HG03095 (cell line): ENCODE data around the gene UNCX.
"Not testable (repeated sequence)": the region's sequence is repeated elsewhere in the genome, so short reads cannot be mapped to it uniquely, and the experiment has no call there.

ENCODE experiments used
- ATAC-seq: cut with Tn5 transposase; IDR thresholded peaks from one replicate; pipeline ENCODE4 v1.9.1; 2021; ENCODE audit warnings: moderate library complexity; ENCODE audit not compliant: unreplicated experiment

Gene UNCX

DNA sequence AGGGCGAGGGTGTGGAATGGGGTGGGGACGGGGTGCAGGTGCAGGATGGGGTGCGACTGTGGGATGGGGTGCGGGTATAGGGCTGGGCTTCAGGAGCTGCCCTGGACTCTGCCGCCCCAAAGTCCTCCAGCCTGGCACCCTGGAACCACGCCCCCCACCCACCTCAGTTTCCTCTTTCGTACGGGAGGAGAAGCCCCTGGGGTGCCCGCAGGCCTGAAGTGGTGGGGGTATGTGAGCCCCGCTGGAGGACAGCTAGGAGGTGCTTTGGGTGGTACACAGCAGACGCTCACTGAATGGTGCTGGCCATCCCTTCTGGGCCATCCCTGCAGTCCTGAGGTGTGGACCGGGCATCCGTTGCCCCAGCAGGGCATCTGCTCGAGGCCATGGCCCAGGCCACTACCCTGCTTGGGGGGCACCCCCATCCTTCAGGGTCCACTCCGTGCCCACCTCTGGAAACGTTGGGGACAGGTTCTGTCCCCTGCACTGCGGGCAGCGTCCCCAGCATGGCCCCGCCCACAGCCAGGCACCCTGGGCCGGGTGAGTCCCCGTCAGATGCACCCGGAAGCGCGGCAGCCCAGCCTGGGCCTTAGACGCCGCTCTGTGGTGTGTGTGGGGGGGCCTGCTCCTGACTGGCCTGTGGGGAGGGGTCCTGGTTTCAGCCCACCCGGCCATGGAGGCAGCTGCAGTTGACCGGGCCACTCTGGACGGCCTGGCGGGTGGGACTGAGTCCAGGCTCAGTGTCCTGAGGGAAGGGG lies 41.6 kb downstream of the UNCX start:
- no peak for ATAC-seq

DNA sequence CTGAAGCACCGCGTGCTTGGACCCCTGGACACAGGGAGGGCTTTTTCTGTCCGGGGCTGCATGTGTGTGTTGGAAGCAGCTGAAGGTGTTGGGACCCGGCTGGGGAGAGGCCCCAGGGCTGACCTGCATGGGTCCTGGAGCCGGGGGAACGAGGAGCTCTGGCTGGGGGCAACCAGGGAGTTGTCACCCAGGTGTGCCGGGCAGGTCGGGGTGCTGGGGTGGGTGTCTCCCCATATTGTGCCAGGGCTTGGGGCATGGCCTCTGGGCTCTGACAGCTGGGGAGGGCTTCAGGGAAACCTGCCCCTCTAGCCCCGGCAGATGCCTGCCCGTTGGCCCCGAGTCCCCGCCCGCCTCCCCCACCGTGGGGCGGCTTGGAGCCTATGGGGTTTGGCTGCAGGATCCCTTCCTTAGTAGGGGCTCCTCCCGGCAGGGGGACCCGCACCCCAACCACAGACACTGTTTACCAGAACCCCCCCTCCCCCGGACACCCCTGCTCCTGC lies 42.3 kb downstream of the UNCX start:
- ATAC-seq: no peak

DNA sequence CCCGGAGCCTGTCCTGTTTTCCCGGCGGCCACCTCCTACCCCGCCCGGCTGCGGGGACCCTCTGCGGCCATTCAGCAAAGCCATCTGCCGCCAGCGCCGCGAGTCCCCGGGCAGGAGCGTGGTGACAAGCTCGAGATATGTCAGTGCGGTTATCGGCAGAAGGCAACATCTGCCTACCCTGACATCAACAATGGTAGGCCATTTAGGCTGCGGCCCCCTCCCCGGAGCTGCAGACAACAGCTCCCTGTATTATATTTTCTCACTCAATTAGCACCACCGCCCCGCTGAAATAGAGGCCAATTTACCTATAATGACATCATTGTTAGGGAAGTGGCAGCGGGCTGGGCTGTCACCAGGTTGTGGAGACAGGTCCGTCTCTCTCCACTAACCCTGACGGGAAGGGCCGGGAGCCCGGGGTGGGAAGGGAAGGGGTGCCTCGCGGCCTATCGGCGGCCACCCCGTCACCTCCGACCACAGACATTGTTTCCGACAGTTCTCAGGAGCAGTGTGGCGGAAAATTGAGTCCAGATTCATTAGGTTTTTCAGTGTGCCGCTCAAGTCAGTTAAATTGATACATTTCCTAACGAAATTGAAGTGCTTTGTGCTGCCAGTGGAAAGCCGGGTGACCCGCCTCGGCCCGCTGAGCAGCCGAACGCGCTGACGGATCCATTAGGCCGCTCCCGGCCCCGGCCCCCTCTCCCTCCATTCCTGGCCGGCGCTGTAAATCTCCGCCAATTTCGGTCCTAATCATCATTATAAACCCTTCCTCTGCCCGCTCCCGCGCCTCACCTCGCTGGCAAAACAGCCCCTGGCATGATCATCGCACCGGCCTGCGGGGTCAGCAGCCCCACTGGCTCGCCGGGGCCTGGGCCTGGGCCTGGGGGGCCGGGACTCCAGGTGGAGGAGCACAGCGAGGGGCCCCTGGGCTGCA lies 43.0 kb downstream of the UNCX start:
- no peak for ATAC-seq

DNA sequence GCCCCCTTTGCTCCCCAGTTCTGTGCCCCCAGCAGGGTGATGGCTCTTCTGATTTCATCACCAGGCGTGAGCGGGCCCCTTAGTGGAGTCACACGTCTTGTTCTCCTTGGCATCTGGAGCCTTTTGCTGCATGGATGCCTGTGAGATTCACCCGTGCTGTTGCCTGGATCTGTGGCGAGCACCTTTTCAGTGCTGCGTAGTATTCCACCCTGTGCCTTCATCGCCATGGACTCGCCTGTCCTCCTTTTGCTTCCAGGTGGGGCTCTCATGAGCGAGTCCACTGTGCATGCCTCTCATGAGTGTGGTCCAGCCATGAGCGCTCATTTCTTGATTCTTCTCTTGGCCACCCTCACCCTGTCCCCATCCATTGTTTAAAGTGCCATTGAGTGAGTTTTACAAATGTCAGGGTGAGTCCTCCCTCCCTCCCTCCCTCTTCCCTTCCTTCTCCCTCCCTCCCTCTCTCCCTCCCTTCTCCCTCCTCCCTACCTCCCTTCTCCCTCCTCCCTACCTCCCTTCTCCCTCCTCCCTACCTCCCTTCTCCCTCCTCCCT lies 44.0 kb downstream of the UNCX start:
- ATAC-seq: no peak

DNA sequence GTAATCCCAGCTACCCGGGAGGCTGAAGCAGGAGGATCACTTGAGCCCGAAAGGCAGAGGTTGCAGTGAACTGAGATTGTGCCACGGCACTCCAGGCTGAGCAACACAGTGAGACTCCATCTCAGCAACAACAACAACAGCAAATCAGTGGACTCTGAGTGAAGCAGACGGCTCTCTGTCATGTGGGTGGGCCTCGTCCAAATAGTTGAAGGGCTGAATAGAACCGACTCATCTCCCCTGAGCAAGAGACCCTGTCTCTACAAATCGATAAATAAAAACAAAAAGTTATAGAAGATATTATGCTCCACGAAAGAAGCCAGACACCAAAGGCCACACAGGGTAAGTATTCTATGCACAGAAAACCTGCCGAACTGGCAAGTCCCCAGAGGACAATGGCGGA lies 45.9 kb downstream of the UNCX start:
- ATAC-seq: no peak

DNA sequence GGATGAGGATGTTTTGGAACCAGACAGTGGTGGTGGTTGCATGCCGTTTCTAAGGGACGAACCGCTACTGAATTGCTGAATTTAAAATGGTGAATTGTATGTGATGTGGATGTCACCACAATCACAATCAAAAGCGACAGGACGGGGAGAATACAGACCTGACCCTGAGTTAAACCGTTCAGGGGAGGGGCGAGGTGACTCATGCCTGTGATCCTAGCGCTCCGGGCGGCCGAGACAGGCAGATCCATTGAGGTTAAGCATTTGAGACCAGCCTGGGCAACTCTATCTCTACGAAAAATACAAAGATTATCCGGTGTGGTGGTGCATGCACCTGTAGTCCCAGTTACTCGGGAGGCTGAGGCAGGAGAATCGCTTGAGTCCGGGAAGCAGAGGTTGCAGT lies 46.4 kb downstream of the UNCX start:
- ATAC-seq: no peak

DNA sequence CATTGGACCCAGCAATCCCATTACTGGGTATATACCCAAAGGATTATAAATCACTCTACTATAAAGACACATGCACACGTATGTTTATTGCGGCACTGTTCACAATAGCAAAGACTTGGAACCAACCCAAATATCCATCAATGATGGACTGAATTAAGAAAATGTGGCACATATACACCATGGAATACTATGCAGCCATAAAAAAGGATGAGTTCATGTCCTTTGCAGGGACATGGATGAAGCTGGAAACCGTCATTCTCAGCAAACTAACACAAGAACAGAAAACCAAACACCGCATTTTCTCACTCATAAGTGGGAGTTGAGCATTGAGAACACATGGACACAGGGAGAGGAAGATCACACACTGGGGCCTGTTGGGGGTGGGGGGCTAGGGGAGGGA lies 47.2 kb downstream of the UNCX start:
- ATAC-seq: not testable (repeated sequence)

DNA sequence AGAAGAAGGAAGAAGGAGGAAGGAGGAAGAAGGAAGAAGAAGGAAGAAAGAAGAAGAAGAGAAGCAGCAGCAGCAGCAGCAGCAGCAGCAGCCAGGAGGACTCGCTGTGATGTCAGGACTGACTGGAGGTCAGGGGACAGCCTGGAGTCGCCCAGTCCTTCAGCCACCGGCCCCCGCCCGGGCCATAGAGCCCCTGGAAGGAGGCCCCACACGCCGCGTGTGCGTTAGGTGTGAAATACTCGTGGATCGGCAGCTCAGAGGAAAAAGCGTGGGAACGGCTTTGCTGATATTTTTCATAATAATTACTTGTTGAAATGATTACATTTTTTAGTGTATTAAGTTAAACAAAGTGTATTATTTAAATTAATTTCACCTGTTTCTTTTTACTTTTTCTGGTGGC lies 48.4 kb downstream of the UNCX start:
- ATAC-seq: no peak

DNA sequence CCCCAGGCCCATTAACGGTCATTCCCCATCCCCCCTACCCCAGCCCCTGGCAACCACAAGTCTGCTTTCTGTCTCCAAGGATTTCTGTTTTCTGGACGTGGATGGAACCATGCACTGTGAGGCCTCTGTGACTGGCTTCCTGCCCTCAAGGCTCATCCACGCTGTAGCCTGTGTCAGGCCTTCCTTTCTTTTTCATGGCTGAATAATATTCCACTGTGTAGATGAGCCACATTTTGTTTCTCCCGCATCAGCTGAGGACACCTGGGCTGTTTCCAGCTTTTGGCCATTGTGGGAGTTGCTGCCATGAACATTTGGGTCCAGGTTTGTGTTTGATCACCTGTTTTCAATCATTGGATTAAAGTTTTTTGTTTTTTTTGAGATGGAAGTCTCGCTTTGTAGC lies 50.0 kb downstream of the UNCX start:
- no peak for ATAC-seq

DNA sequence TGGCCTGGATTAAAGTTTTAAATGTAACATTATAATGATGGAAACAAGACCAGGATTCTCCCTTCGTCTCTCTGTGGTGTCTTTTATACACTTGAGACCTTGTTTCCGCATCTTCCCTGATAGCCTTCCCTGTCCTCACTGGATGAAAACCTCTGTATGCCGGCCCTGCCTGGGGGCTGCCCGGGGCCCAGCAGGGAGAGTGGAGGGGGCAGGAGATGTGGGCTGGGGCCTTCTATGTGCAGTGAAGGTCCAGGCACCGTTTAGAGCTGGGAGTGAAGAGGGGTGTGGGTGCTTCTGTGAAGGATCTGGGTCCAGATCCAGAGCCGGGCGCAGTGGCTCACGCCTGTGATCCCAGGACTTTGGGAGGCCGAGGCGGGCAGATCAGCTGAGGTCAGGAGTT lies 50.7 kb downstream of the UNCX start:
- ATAC-seq: no peak

DNA sequence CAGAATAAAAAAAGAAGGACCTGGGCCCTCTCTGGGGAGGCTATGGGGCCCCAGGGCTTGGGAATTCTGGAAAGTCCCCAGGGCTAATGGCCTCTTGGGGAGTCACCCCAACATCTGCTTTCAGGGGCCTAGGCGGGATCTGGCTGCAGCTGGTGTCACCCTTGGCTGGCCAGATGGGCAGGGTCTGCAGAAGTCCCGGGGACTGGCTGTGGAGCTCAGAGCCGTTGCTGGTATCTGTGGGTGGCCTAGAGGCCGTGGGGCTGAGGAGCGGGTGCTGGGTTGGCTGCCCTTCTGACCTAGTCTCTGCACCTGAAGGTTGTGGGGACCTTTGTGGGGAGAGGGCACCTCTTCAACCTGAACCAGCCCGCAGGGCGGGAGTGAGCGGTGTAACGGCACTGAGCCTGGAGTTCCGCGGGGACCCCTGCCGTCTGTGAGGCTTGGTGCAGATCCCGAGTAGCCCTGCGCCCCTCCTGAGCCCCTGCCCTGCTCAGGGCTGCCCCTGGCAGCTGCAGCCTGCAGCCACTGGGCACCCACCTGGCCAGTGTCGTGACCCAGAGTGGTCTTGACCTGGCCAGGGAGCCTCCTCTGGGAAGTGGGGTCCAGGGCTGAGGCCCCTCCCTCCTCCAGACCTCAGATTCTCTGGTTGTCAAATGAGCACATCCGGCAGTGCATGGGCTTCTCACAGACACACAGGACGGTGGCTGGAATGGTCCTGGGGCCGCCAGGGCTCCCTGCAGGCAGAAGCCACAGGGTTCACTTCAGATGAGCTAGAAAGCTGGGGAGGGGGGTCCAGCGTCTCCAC lies 51.5 kb downstream of the UNCX start:
- no peak for ATAC-seq

DNA sequence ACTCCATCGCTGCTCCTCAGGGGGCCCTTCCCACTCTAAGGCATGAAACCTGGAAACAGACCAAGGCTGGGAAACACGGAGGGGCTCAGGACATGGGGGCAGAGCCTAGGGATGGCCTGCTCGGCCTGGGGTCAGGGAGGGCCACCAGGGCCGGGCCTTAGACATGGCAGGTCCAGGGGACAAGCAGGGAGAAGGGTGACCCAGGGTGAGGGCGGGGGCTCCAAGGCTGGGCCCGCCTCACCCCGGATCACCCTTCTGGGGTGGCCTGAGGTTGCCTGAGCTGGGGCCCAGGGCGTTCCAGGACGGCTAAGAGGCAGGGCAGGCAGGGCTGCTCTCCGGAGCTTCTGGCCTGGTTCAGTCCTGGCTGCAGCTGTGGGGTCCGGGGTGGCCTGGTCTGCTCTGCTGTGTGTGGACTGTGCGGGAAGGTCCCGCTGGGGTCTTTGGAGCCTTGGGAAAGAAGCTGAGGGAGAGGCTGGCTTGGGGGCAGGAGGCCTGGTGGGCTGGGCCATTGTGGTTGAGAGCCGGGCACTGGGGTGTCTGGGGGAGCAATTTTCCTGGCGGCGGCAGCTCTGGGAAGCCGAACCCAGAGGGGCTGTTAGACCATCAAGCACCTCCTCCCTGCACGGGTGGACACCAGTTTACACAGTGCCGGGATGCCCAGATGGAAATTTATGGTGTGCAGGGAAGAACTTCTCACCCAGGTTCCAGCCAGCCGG lies 52.2 kb downstream of the UNCX start:
- ATAC-seq: no peak

DNA sequence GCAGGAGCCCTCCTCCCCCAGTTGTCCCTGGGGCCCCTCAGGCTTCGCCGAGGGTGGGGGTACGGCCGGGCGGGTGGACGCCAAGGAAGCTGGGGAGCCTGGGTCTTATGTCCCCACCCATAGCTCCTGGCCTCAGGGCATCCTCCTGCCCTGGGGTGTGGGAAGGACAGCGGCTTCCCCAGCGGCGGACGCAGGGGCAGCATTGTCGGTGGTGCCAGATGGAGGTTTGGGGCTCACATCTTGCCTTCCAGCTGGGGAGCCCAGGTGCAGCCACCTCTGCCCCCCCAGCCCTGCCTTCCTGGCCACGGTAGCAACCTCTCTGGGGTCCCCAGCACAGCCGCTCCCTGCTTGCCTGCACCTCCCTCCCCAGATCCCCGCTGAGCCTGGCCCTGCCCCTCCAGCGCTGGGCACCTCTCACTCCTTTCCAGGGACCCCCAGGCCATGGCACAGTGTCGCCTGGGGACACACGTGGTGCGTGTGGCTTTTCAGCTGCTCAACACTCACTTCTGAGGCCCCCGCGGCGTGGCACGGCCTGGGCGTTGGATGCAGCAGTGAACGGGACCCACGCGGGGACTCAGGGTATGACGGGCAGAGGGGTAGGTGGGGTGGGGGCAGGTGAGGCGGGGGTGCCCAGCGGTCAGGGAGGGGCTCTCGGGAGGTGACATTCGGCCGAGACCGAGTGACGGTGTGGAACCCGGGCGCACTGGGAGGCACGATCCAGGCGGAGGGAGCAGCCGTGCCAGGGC lies 53.1 kb downstream of the UNCX start:
- ATAC-seq: no peak
